Transverse colon (tissue), 3 donors: ENCODE results near the gene ECI1.

Experiments
- EP300 ChIP-seq: sonication (generic); formaldehyde crosslinking; IDR thresholded peaks from one replicate; pipeline ENCODE4 v1.6.1; 2017; ENCODE audit warnings: antibody characterized with exemption, low read depth
- TF ChIP-seq, protein P1 (sequence below), 5 experiments: fragments of 200-600 bp in 3 of 5; fragments of 450-650 bp in 2 of 5; sonication (generic) in 3 of 5; IDR thresholded peaks; 1 replicate in 2 of 5; 2 replicates in 3 of 5; pipeline ENCODE4 v1.5.1; 2016 to 2017; ENCODE audit warnings: antibody characterized with exemption in 5 of 5, inconsistent platforms in 3 of 5, mild to moderate bottlenecking in 2 of 5, moderate library complexity in 1 of 5

DNA sequence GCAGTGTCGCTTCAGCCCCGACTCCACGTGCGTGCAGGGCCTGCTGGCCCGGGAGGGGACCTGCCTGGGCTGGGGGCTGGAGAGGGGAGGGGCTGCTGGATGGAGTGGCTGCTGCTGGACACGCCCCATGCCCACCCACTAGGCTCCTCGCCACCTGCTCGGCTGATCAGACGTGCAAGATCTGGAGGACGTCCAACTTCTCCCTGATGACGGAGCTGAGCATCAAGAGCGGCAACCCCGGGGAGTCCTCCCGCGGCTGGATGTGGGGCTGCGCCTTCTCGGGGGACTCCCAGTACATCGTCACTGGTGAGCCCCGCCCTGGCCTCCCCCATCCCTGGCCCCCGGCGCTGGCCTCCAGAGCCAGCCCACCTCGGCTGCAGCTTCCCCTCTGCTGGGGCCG, 43.1 kb downstream of the ECI1 start:
- TF ChIP-seq EP300: no peak
- TF ChIP-seq, protein P1, sequence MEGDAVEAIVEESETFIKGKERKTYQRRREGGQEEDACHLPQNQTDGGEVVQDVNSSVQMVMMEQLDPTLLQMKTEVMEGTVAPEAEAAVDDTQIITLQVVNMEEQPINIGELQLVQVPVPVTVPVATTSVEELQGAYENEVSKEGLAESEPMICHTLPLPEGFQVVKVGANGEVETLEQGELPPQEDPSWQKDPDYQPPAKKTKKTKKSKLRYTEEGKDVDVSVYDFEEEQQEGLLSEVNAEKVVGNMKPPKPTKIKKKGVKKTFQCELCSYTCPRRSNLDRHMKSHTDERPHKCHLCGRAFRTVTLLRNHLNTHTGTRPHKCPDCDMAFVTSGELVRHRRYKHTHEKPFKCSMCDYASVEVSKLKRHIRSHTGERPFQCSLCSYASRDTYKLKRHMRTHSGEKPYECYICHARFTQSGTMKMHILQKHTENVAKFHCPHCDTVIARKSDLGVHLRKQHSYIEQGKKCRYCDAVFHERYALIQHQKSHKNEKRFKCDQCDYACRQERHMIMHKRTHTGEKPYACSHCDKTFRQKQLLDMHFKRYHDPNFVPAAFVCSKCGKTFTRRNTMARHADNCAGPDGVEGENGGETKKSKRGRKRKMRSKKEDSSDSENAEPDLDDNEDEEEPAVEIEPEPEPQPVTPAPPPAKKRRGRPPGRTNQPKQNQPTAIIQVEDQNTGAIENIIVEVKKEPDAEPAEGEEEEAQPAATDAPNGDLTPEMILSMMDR (IDR thresholded peaks at IDR 0.05): no peak
